ENCODE results near the gene FTO.
A peak's percentile ranks its signal among the peaks of the same experiment; 100 is the strongest.
"Not testable (repeated sequence)": the region's sequence is repeated elsewhere in the genome, so short reads cannot be mapped to it uniquely, and the experiment has no call there.

FTO gene

GRCh38 chr16:53672461-53672860 lies 31.5 kb upstream of the FTO start:
- no peak for TF ChIP-seq CTCF (IDR thresholded peaks at IDR 0.05; ENCODE audit: control insufficient read depth, extremely low read depth, insufficient read depth)
- peak overlapping the region; percentile 13; the same call in 1 of the 2 replicates for H3K4me3 ChIP-seq (ENCODE audit: low read depth, low read length)
- DNase-seq (ENCODE audit: low read depth) = peak; percentile 25

- H3K4me3 ChIP-seq (ENCODE audit: low read depth, low read length) = no peak overlapping the region
- no peak for TF ChIP-seq CTCF (IDR thresholded peaks at IDR 0.05; ENCODE audit: control insufficient read depth, extremely low read depth, insufficient read depth)
- DNase-seq (ENCODE audit: low read depth) = no peak
These were observed 30.8 kb upstream of the FTO start for GRCh38 chr16:53673189-53673588.

- TF ChIP-seq CTCF (IDR thresholded peaks at IDR 0.05; ENCODE audit: control insufficient read depth, extremely low read depth, insufficient read depth) = no peak
- no peak for DNase-seq (ENCODE audit: low read depth)
- H3K4me3 ChIP-seq (ENCODE audit: low read depth, low read length) = no peak overlapping the region
These were observed 25.8 kb upstream of the FTO start for GRCh38 chr16:53678155-53678554.

GRCh38 chr16:53678756-53679343 lies 25.1 kb upstream of the FTO start:
- DNase-seq (ENCODE audit: low read depth) = no peak
- H3K4me3 ChIP-seq (ENCODE audit: low read depth, low read length) = no peak overlapping the region
- no peak for TF ChIP-seq CTCF (IDR thresholded peaks at IDR 0.05; ENCODE audit: control insufficient read depth, extremely low read depth, insufficient read depth)

GRCh38 chr16:53680756-53681155 lies 23.2 kb upstream of the FTO start:
- no peak for TF ChIP-seq CTCF (IDR thresholded peaks at IDR 0.05; ENCODE audit: control insufficient read depth, extremely low read depth, insufficient read depth)
- H3K4me3 ChIP-seq (ENCODE audit: low read depth, low read length) = no peak overlapping the region
- no peak for DNase-seq (ENCODE audit: low read depth)

- no peak overlapping the region for H3K4me3 ChIP-seq (ENCODE audit: low read depth, low read length)
- DNase-seq (ENCODE audit: low read depth) = no peak
- TF ChIP-seq CTCF (IDR thresholded peaks at IDR 0.05; ENCODE audit: control insufficient read depth, extremely low read depth, insufficient read depth) = no peak
These were observed 22.6 kb upstream of the FTO start for GRCh38 chr16:53681354-53681753.

- H3K4me3 ChIP-seq (ENCODE audit: low read depth, low read length); DNase-seq (ENCODE audit: low read depth): not testable (repeated sequence)
These were observed 18.6 kb upstream of the FTO start for GRCh38 chr16:53685334-53685733.
